Measurements from ENCODE around the gene TRIM2.

The TRIM2 gene

DNA sequence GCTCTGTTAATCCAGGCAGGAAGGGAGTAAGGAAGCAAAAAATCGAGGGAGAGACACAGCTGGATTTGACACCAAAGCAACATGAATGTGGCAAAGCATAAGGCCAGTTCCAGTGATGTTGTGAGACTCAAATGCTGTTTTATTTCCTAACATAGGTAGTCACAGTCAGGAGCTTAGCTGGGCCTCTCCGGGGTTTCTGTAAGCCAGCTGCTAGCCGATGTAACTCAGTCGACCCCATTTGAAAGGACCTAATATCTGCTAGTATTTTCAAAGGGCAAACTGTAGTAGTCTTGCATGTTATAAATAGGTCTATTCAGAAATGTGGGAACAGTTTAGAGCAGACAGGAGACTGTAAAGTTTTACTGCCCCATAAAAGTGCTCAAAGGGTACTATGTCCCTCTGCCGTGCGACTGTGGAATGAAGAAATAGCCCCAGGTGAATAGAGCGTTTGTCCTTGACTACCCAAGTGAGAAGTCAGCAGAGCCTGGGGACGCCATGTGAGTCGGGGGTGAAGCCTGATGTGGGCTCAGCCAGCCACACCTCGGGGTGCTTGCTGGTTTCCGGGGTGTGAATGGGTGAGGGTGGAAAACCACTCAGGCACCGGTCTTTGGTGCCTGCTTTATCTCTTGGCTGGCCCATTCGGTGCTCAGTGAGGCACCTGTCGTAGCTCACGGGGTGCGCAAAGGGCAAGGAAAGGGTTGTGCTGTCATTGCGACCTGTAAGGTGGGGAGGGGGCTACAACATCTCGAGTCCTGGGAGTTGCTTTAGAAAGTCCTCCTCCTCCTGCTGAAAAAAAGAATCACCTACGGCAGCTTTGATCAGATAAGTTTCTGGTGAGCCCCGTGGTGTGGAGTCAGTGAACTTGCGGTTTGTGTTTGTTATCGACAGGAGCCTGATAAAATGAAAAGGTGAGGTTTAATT lies 745 bp downstream of the TRIM2 start:
- no peak for TF ChIP-seq FOXP2 (optimal IDR thresholded peaks at IDR 0.05; ENCODE audit: borderline replicate concordance, extremely low read depth, extremely low read length, insufficient read depth)
- TF ChIP-seq, protein P1, sequence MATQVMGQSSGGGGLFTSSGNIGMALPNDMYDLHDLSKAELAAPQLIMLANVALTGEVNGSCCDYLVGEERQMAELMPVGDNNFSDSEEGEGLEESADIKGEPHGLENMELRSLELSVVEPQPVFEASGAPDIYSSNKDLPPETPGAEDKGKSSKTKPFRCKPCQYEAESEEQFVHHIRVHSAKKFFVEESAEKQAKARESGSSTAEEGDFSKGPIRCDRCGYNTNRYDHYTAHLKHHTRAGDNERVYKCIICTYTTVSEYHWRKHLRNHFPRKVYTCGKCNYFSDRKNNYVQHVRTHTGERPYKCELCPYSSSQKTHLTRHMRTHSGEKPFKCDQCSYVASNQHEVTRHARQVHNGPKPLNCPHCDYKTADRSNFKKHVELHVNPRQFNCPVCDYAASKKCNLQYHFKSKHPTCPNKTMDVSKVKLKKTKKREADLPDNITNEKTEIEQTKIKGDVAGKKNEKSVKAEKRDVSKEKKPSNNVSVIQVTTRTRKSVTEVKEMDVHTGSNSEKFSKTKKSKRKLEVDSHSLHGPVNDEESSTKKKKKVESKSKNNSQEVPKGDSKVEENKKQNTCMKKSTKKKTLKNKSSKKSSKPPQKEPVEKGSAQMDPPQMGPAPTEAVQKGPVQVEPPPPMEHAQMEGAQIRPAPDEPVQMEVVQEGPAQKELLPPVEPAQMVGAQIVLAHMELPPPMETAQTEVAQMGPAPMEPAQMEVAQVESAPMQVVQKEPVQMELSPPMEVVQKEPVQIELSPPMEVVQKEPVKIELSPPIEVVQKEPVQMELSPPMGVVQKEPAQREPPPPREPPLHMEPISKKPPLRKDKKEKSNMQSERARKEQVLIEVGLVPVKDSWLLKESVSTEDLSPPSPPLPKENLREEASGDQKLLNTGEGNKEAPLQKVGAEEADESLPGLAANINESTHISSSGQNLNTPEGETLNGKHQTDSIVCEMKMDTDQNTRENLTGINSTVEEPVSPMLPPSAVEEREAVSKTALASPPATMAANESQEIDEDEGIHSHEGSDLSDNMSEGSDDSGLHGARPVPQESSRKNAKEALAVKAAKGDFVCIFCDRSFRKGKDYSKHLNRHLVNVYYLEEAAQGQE (IDR thresholded peaks at IDR 0.05; ENCODE audit: insufficient read depth in 1 of 2, low read depth in 2 of 2, low read length in 2 of 2), result no peak
- no peak for TF ChIP-seq TAF1 (IDR thresholded peaks at IDR 0.05; ENCODE audit: borderline replicate concordance, insufficient read depth, low read length)
- TF ChIP-seq SIN3A (IDR thresholded peaks at IDR 0.05; ENCODE audit: borderline replicate concordance, insufficient read depth, low read length), result 0 out of 2 replicates have a peak, but pooled peaks have one; percentile 55

DNA sequence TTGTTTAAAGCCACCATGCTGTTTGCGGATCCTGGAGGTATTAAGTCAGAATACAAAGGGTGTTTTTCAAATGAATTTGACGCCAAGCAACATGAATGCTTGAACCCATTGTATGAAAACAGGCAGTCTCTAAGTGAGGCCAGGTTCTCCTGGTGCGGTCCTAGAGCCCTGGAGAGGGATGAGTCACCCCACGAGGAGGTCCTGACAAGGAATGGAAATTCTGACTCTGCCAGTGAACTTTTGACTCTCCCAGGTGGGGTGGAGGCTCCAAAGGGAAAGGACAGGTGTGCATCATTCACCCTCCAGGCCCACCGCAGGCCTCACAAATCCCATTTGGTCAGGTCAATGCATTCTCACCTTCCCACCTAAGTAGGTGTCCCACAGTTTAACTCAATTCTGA lies 1.5 kb downstream of the TRIM2 start:
- no peak for TF ChIP-seq SIN3A (IDR thresholded peaks at IDR 0.05; ENCODE audit: borderline replicate concordance, insufficient read depth, low read length)
- no peak for TF ChIP-seq TAF1 (IDR thresholded peaks at IDR 0.05; ENCODE audit: borderline replicate concordance, insufficient read depth, low read length)

DNA sequence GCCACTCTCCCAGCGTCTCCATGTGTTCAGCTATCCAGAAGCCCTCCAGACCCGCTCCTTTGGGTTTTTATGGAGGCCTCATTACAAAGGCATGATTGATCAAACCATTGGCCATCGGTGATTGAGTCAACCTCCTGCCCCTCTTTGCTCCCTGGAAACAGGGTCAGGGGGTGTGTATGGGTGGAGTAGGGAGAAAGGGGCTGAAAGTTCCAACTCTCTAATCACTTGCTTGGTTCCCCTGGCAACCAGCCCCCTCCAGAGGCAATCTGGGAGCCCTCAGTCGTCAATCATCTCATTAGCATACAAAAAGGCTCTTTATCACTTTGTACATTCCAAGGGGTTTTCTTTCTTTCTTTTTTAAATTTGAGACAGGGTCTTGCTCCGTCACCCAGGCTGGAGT lies 2.3 kb downstream of the TRIM2 start:
- TF ChIP-seq, protein P1 (IDR thresholded peaks at IDR 0.05; ENCODE audit: insufficient read depth in 1 of 2, low read depth in 2 of 2, low read length in 2 of 2), result no peak
- no peak for TF ChIP-seq SIN3A (IDR thresholded peaks at IDR 0.05; ENCODE audit: borderline replicate concordance, insufficient read depth, low read length)
- TF ChIP-seq FOXP2 (optimal IDR thresholded peaks at IDR 0.05; ENCODE audit: borderline replicate concordance, extremely low read depth, extremely low read length, insufficient read depth), result no peak
- no peak for TF ChIP-seq TAF1 (IDR thresholded peaks at IDR 0.05; ENCODE audit: borderline replicate concordance, insufficient read depth, low read length)
- no peak for TF ChIP-seq POLR2AphosphoS5 (IDR thresholded peaks at IDR 0.05; ENCODE audit: low read depth, low read length)

DNA sequence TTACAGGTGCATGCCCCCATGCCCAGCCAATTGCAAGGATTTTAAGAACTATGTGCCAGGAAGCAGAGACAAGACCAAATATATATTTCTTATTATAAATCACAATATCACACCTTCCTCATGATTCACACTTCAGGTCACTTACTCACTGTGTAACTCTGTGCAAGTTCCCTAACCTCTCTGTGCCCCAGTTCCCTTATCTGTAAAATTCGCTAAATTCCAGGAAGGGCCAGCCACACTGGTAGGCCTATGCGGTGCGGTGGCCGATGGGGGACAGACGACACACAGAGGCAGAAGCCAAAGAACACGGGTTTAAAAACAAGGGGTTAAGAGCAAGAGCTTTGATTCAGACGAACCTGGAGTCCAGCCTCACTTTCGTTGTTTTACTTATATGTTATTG lies 2.8 kb downstream of the TRIM2 start:
- TF ChIP-seq POLR2AphosphoS5 (IDR thresholded peaks at IDR 0.05; ENCODE audit: low read depth, low read length) (no peak), FOXP2 (optimal IDR thresholded peaks at IDR 0.05; ENCODE audit: borderline replicate concordance, extremely low read depth, extremely low read length, insufficient read depth) (no peak), SIN3A (IDR thresholded peaks at IDR 0.05; ENCODE audit: borderline replicate concordance, insufficient read depth, low read length) (no peak), TAF1 (IDR thresholded peaks at IDR 0.05; ENCODE audit: borderline replicate concordance, insufficient read depth, low read length) (no peak)
- TF ChIP-seq, protein P1 (IDR thresholded peaks at IDR 0.05; ENCODE audit: insufficient read depth in 1 of 2, low read depth in 2 of 2, low read length in 2 of 2), result no peak

DNA sequence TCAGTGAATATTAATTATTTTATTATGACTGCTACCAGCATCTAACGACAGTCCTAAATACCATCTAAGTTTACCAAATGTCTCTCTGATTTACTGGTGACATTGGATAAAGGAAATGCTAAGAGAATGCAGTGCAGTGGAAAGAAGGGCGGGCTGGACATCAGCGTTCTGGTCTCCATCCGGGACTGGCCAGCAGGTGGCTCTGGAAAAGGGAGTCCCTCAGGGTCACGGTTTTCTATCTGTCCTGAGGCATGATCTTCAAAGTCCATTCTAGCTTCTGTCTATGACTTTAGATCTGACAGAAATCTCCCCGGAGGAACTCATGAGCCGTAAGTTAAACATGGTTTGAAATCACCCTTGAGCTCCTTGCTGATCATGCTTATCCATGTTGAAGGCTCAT lies 3.3 kb downstream of the TRIM2 start:
- TF ChIP-seq TAF1 (IDR thresholded peaks at IDR 0.05; ENCODE audit: borderline replicate concordance, insufficient read depth, low read length), result no peak
- no peak for TF ChIP-seq SIN3A (IDR thresholded peaks at IDR 0.05; ENCODE audit: borderline replicate concordance, insufficient read depth, low read length)
- no peak for TF ChIP-seq FOXP2 (optimal IDR thresholded peaks at IDR 0.05; ENCODE audit: borderline replicate concordance, extremely low read depth, extremely low read length, insufficient read depth)
- TF ChIP-seq, protein P1 (IDR thresholded peaks at IDR 0.05; ENCODE audit: insufficient read depth in 1 of 2, low read depth in 2 of 2, low read length in 2 of 2), result no peak
- TF ChIP-seq POLR2AphosphoS5 (IDR thresholded peaks at IDR 0.05; ENCODE audit: low read depth, low read length), result no peak
